ENCODE data around the gene CAB39.
A peak's percentile ranks its signal among the peaks of the same experiment; 100 is the strongest.

CAB39 gene

GRCh38 chr2:230864605-230865306 lies 152.1 kb downstream of the CAB39 start, which contains the start of gene ITM2C:
Gene ITM2C (plus strand): TSS chr2:230864942. CDS start chr2:230865026, 84 bp downstream.
- DNase-seq, result peak; percentile 81

- no peak for DNase-seq
Measured at GRCh38 chr2:230865307-230865765, 152.7 kb downstream of the CAB39 start.

- no peak for DNase-seq
Measured at GRCh38 chr2:230865766-230866755, 153.4 kb downstream of the CAB39 start.

- DNase-seq, result peak; percentile 57
Measured at GRCh38 chr2:230866756-230867523, 154.3 kb downstream of the CAB39 start.

- no peak for DNase-seq
Measured at GRCh38 chr2:230868161-230868946, 155.7 kb downstream of the CAB39 start.

GRCh38 chr2:230868947-230869913 lies 156.6 kb downstream of the CAB39 start:
- no peak for DNase-seq

- DNase-seq, result no peak
Measured at GRCh38 chr2:230869914-230870543, 157.4 kb downstream of the CAB39 start.
